ACC112 (cell line): Measurements from ENCODE around the gene CNDP1.
"Not testable (repeated sequence)": the region's sequence is repeated elsewhere in the genome, so short reads cannot be mapped to it uniquely, and the experiment has no call there.

Experiments used
- H2AFZ ChIP-seq: fragments of 200-600 bp; sonication (generic); one replicate; pipeline ENCODE4 v1.6.0; 2017; ENCODE audit warnings: antibody characterized with exemption, low read length; ENCODE audit not compliant: unreplicated experiment
- H3K27ac ChIP-seq: fragments of 200-600 bp; sonication (generic); 2 replicates; pipeline ENCODE4 v1.5.1; 2014; ENCODE audit warnings: low read depth, mild to moderate bottlenecking, antibody characterized with exemption, low read length, moderate library complexity
- H3K27me3 ChIP-seq: fragments of 200-600 bp; sonication (generic); 2 replicates; pipeline ENCODE4 v1.6.1; 2014; ENCODE audit warnings: mild to moderate bottlenecking, antibody characterized with exemption, low read length, moderate library complexity, mixed read lengths; ENCODE audit not compliant: insufficient read depth
- H3K36me3 ChIP-seq: fragments of 200-600 bp; sonication (generic); 2 replicates; pipeline ENCODE4 v1.6.1; 2016; ENCODE audit warnings: mild to moderate bottlenecking, antibody characterized with exemption, low read length, moderate library complexity, mixed read lengths; ENCODE audit not compliant: insufficient read depth
- H3K4me1 ChIP-seq: fragments of 200-600 bp; sonication (generic); one replicate; pipeline ENCODE4 v1.6.1; 2016; ENCODE audit warnings: low read length, mixed read lengths; ENCODE audit not compliant: insufficient read depth, unreplicated experiment, control insufficient read depth
- H3K4me3 ChIP-seq: fragments of 200-600 bp; sonication (generic); 2 replicates; pipeline ENCODE4 v1.5.1; 2014; ENCODE audit warnings: mild to moderate bottlenecking, low read depth, low read length
- H3K79me2 ChIP-seq: fragments of 200-600 bp; sonication (generic); one replicate; pipeline ENCODE4 v1.6.0; 2016; ENCODE audit warnings: low read length; ENCODE audit not compliant: control insufficient read depth, unreplicated experiment, insufficient read depth

The CNDP1 gene

GRCh38 chr18:74563999-74564398, 29.7 kb downstream of the CNDP1 start:
- Histone ChIP-seq H3K27ac (no peak overlapping the region), H3K27me3 (peaks cover 47% of the 10 kb centered on the region), H2AFZ (no peak overlapping the region), H3K79me2 (no peaks in the 10 kb centered on the region), H3K4me1 (no peaks in the 10 kb centered on the region), H3K4me3 (no peak overlapping the region), H3K36me3 (no peaks in the 10 kb centered on the region)

GRCh38 chr18:74565164-74565563, 30.9 kb downstream of the CNDP1 start:
- not testable (repeated sequence) for H3K27ac ChIP-seq, H3K79me2 ChIP-seq, H3K4me3 ChIP-seq, H3K4me1 ChIP-seq, H2AFZ ChIP-seq, H3K36me3 ChIP-seq
- peaks cover 47% of the 10 kb centered on the region for H3K27me3 ChIP-seq

- not testable (repeated sequence) for H3K79me2 ChIP-seq, H3K27ac ChIP-seq, H2AFZ ChIP-seq, H3K4me3 ChIP-seq, H3K36me3 ChIP-seq, H3K4me1 ChIP-seq
- H3K27me3 ChIP-seq = peaks cover 49% of the 10 kb centered on the region
These were observed 31.7 kb downstream of the CNDP1 start for GRCh38 chr18:74565993-74566392.

GRCh38 chr18:74567822-74568221, 33.5 kb downstream of the CNDP1 start:
- Histone ChIP-seq H3K27ac (no peak overlapping the region), H3K36me3 (no peaks in the 10 kb centered on the region), H3K4me1 (no peaks in the 10 kb centered on the region), H2AFZ (no peak overlapping the region), H3K27me3 (peaks cover 54% of the 10 kb centered on the region), H3K79me2 (no peaks in the 10 kb centered on the region), H3K4me3 (no peak overlapping the region)

GRCh38 chr18:74569401-74569800, 35.1 kb downstream of the CNDP1 start:
- Histone ChIP-seq H3K27ac (no peak overlapping the region), H3K4me3 (no peak overlapping the region), H3K79me2 (no peaks in the 10 kb centered on the region), H3K27me3 (peaks cover 56% of the 10 kb centered on the region), H2AFZ (no peak overlapping the region), H3K4me1 (no peaks in the 10 kb centered on the region), H3K36me3 (no peaks in the 10 kb centered on the region)

GRCh38 chr18:74570266-74570665, 36.0 kb downstream of the CNDP1 start:
- Histone ChIP-seq H3K4me1 (no peaks in the 10 kb centered on the region), H2AFZ (no peak overlapping the region), H3K4me3 (no peak overlapping the region), H3K36me3 (no peaks in the 10 kb centered on the region), H3K27me3 (peaks cover 54% of the 10 kb centered on the region), H3K79me2 (no peaks in the 10 kb centered on the region), H3K27ac (no peak overlapping the region)

- Histone ChIP-seq H3K4me3 (no peak overlapping the region), H3K4me1 (no peaks in the 10 kb centered on the region), H3K27ac (no peak overlapping the region), H3K36me3 (no peaks in the 10 kb centered on the region), H3K79me2 (no peaks in the 10 kb centered on the region), H3K27me3 (peaks cover 64% of the 10 kb centered on the region), H2AFZ (no peak overlapping the region)
These were observed 37.8 kb downstream of the CNDP1 start for GRCh38 chr18:74571895-74572680.

- no peak overlapping the region for H3K27ac ChIP-seq
- no peaks in the 10 kb centered on the region for H3K79me2 ChIP-seq
- no peaks in the 10 kb centered on the region for H3K36me3 ChIP-seq
- peaks cover 66% of the 10 kb centered on the region for H3K27me3 ChIP-seq
- H2AFZ ChIP-seq = no peak overlapping the region
- H3K4me3 ChIP-seq = no peak overlapping the region
- H3K4me1 ChIP-seq = no peaks in the 10 kb centered on the region
These were observed 38.8 kb downstream of the CNDP1 start for GRCh38 chr18:74573053-74573452.

- Histone ChIP-seq H3K4me1 (no peaks in the 10 kb centered on the region), H3K79me2 (no peaks in the 10 kb centered on the region), H3K27ac (no peak overlapping the region), H3K27me3 (peaks cover 68% of the 10 kb centered on the region), H3K4me3 (no peak overlapping the region), H2AFZ (no peak overlapping the region), H3K36me3 (no peaks in the 10 kb centered on the region)
These were observed 40.6 kb downstream of the CNDP1 start for GRCh38 chr18:74574916-74575315.

GRCh38 chr18:74577019-74577418, 42.7 kb downstream of the CNDP1 start:
- no peak overlapping the region for H3K27ac ChIP-seq
- H3K36me3 ChIP-seq = no peaks in the 10 kb centered on the region
- no peaks in the 10 kb centered on the region for H3K4me1 ChIP-seq
- H3K27me3 ChIP-seq = peaks cover 69% of the 10 kb centered on the region
- H3K4me3 ChIP-seq = no peak overlapping the region
- H3K79me2 ChIP-seq = no peaks in the 10 kb centered on the region
- H2AFZ ChIP-seq = no peak overlapping the region

GRCh38 chr18:74579496-74580065, 45.3 kb downstream of the CNDP1 start:
- Histone ChIP-seq H3K79me2 (no peaks in the 10 kb centered on the region), H3K4me1 (no peaks in the 10 kb centered on the region), H3K36me3 (no peaks in the 10 kb centered on the region), H3K27me3 (peaks cover 69% of the 10 kb centered on the region), H2AFZ (no peak overlapping the region), H3K4me3 (no peak overlapping the region), H3K27ac (no peak overlapping the region)
